Measurements from ENCODE around the gene FUT7. TPM values are rescaled to one million over a fixed set of nuclear protein-coding genes. Genes with fewer than 3 reads are reported as not detected.

The FUT7 gene
- total and polyA plus RNA-seq, 2 of the 13 experiments (the other 11 are each of a cell fraction or from before 2014, with no cell fraction given) = 0.05 TPM; not detected in 1

GRCh38 chr9:137029058-137029936, 2.6 kb downstream of the FUT7 start (continued):
- no peak for TF ChIP-seq ZUFSP (CRISPR knock-in tag; IDR thresholded peaks at IDR 0.05; ENCODE audit: borderline replicate concordance)
- TF ChIP-seq HNF1B (CRISPR knock-in tag; IDR thresholded peaks at IDR 0.05) = 0 out of 2 replicates have a peak, but pooled peaks have one; percentile 27
- no peak for TF ChIP-seq ZNF75D (CRISPR knock-in tag; IDR thresholded peaks at IDR 0.05; ENCODE audit: borderline replicate concordance)
- 0 out of 2 replicates have a peak, but pooled peaks have one; percentile 4 for TF ChIP-seq CREM (IDR thresholded peaks at IDR 0.05)
- TF ChIP-seq CREM (CRISPR knock-in tag; IDR thresholded peaks at IDR 0.05) = no peak
- no peak for TF ChIP-seq HDAC6 (IDR thresholded peaks at IDR 0.05; ENCODE audit: low read depth, low read length)
- TF ChIP-seq SP4 (CRISPR knock-in tag; IDR thresholded peaks at IDR 0.05) = peak; percentile 55
- TF ChIP-seq SMYD3 (CRISPR knock-in tag; IDR thresholded peaks at IDR 0.05) = no peak
- TF ChIP-seq ZNF747 (CRISPR knock-in tag; IDR thresholded peaks at IDR 0.05; ENCODE audit: borderline replicate concordance) = no peak
- TF ChIP-seq BCL3 (CRISPR knock-in tag; IDR thresholded peaks at IDR 0.05) = no peak
- TF ChIP-seq ZNF331 (CRISPR knock-in tag; IDR thresholded peaks at IDR 0.05) = 0 out of 2 replicates have a peak, but pooled peaks have one; percentile 36
- TF ChIP-seq ZBTB26 (CRISPR knock-in tag; IDR thresholded peaks at IDR 0.05; ENCODE audit: borderline replicate concordance) = no peak
- TF ChIP-seq ZSCAN20 (CRISPR knock-in tag; IDR thresholded peaks at IDR 0.05; ENCODE audit: borderline replicate concordance) = no peak
- TF ChIP-seq ZNF20 (CRISPR knock-in tag; IDR thresholded peaks at IDR 0.05) = no peak
- no peak for TF ChIP-seq ZNF296 (CRISPR knock-in tag; conservative IDR thresholded peaks at IDR 0.05)
- TF ChIP-seq AGO1 (IDR thresholded peaks at IDR 0.05; ENCODE audit: low read depth, low read length, poor library complexity, severe bottlenecking) = no peak
- no peak for TF ChIP-seq RBM39 (IDR thresholded peaks at IDR 0.05; ENCODE audit: low read depth, low read length, poor library complexity, severe bottlenecking)
- TF ChIP-seq SAP130 (CRISPR knock-in tag; IDR thresholded peaks at IDR 0.05; ENCODE audit: low read depth) = peak; percentile 50
- TF ChIP-seq ZBTB25 (CRISPR knock-in tag; IDR thresholded peaks at IDR 0.05) = no peak
- TF ChIP-seq ZNF468 (CRISPR knock-in tag; IDR thresholded peaks at IDR 0.05) = no peak
- TF ChIP-seq TOE1 (CRISPR knock-in tag; IDR thresholded peaks at IDR 0.05) = no peak
- no peak for TF ChIP-seq SOX5 (CRISPR knock-in tag; IDR thresholded peaks at IDR 0.05; ENCODE audit: borderline replicate concordance)
- TF ChIP-seq NCOA1 (CRISPR knock-in tag; IDR thresholded peaks at IDR 0.05) = no peak
